ENCODE measurements around the gene UBE2Z. TPM values are rescaled to one million over a fixed set of nuclear protein-coding genes. Genes with fewer than 3 reads are reported as not detected.

Gene UBE2Z
- total and polyA plus RNA-seq, 2 donors (not counting 3 experiments of a cell fraction or from before 2014, with no cell fraction given) = 104 to 117 TPM

GRCh38 chr17:48892940-48893645, 15.1 kb upstream of the UBE2Z start:
- Histone ChIP-seq H3K9me3 (replicated peaks; ENCODE audit: control insufficient read depth, insufficient read depth, low read length) (no peaks in the 10 kb centered on the region), H3K4me2 (ENCODE audit: insufficient read depth, low read length) (peak overlapping the region; percentile 79), H3K4me1 (ENCODE audit: control insufficient read depth, extremely low read depth, insufficient read depth, low read length) (peaks cover 11% of the 10 kb centered on the region), H3K36me3 (ENCODE audit: control insufficient read depth in 2 of 2, extremely low read depth in 1 of 2, insufficient read depth in 2 of 2, low read length in 2 of 2) (peaks cover 0 to 11% of the 10 kb centered on the region in 2 experiments), H4K20me1 (replicated peaks; ENCODE audit: control insufficient read depth, extremely low read depth, insufficient read depth, low read length) (no peaks in the 10 kb centered on the region), H3K4me3 (replicated peaks in 1 of 3; ENCODE audit: insufficient read depth in 1 of 3, low read depth in 1 of 3, low read length in 3 of 3) (peak overlapping the region; percentile 3 to 79 (median 61)), H3K79me2 (ENCODE audit: control insufficient read depth, insufficient read depth, low read length) (peaks cover 12% of the 10 kb centered on the region), H3K9me1 (replicated peaks; ENCODE audit: control insufficient read depth, extremely low read depth, insufficient read depth, low read length) (no peaks in the 10 kb centered on the region), H3K27me3 (ENCODE audit: control insufficient read depth in 2 of 2, insufficient read depth in 2 of 2, low read length in 2 of 2) (no peaks in the 10 kb centered on the region), H2AFZ (ENCODE audit: low read depth, low read length) (peak overlapping the region; percentile 12), H3K9ac (replicated peaks; ENCODE audit: extremely low read depth, insufficient read depth, low read length) (peak overlapping the region; percentile 64), H3K27ac (ENCODE audit: insufficient read depth, low read depth, low read length) (peak overlapping the region; percentile 44)
- BruUV-seq (replicated peaks) = TSS peak; percentile 46
- intact Hi-C loops (cut with micrococcal nuclease) = loop anchor here (1.0 to 2.0 kb wide), 3 partner anchors 15 to 140 kb away; partner anchors contain the start of gene UBE2Z
- dilution Hi-C loops (cut with MboI; ENCODE audit: extremely low pct_ligation_motif_present, low sequenced_read_pairs) = no loop called here
- ChIA-PET POLR2A (interaction anchor here (0.7 to 2.8 kb wide), 2 partner anchors 14 to 43 kb away, joined by 3 to 20 read pairs; partner anchors contain the start of gene UBE2Z), CTCF (interaction anchor here (0.5 to 3.1 kb wide), 13 partner anchors 9 to 257 kb away, joined by 3 to 20 read pairs (median 4); no protein-coding TSS in a partner anchor)
- DNase-seq (ENCODE audit: low read depth, low spot score) = no peak
- TF ChIP-seq POLR2A (IDR thresholded peaks at IDR 0.05; ENCODE audit: low read depth, low read length) = peak; percentile 48
- TF ChIP-seq MYC (IDR thresholded peaks at IDR 0.05; ENCODE audit: low read depth, low read length) = no peak
- peak; percentile 22 for TF ChIP-seq POLR2AphosphoS5 (IDR thresholded peaks at IDR 0.05; ENCODE audit: insufficient read depth, low read depth, low read length)
- FAIRE-seq = no peak

- ChIA-PET POLR2A (interaction anchor here (2.8 kb wide), 1 partner anchor 14 kb away, joined by 20 read pairs; the partner anchor contains the start of gene UBE2Z), CTCF (interaction anchor here (0.5 to 3.1 kb wide), 6 partner anchors 10 to 220 kb away, joined by 3 to 20 read pairs (median 11); no protein-coding TSS in a partner anchor)
- Histone ChIP-seq H3K4me3 (replicated peaks in 1 of 3; ENCODE audit: insufficient read depth in 1 of 3, low read depth in 1 of 3, low read length in 3 of 3) (peak overlapping the region; percentile 3 to 79 (median 61)), H3K4me1 (ENCODE audit: control insufficient read depth, extremely low read depth, insufficient read depth, low read length) (peaks cover 11% of the 10 kb centered on the region), H3K9me1 (replicated peaks; ENCODE audit: control insufficient read depth, extremely low read depth, insufficient read depth, low read length) (no peaks in the 10 kb centered on the region), H3K27me3 (ENCODE audit: control insufficient read depth in 2 of 2, insufficient read depth in 2 of 2, low read length in 2 of 2) (no peaks in the 10 kb centered on the region), H3K36me3 (ENCODE audit: control insufficient read depth in 2 of 2, extremely low read depth in 1 of 2, insufficient read depth in 2 of 2, low read length in 2 of 2) (peaks cover 0 to 11% of the 10 kb centered on the region in 2 experiments), H3K79me2 (ENCODE audit: control insufficient read depth, insufficient read depth, low read length) (peaks cover 12% of the 10 kb centered on the region), H3K27ac (ENCODE audit: insufficient read depth, low read depth, low read length) (no peak overlapping the region), H3K4me2 (ENCODE audit: insufficient read depth, low read length) (peak overlapping the region; percentile 79), H3K9ac (replicated peaks; ENCODE audit: extremely low read depth, insufficient read depth, low read length) (peak overlapping the region; percentile 64), H2AFZ (ENCODE audit: low read depth, low read length) (no peak overlapping the region), H4K20me1 (replicated peaks; ENCODE audit: control insufficient read depth, extremely low read depth, insufficient read depth, low read length) (no peaks in the 10 kb centered on the region), H3K9me3 (replicated peaks; ENCODE audit: control insufficient read depth, insufficient read depth, low read length) (no peaks in the 10 kb centered on the region)
- intact Hi-C loops (cut with micrococcal nuclease) = loop anchor here (2.0 kb wide), 1 partner anchor 139 kb away; no protein-coding TSS in a partner anchor
- no TSS peak for BruUV-seq (replicated peaks)
- no peak for TF ChIP-seq MYC (IDR thresholded peaks at IDR 0.05; ENCODE audit: low read depth, low read length)
- TF ChIP-seq EZH2 (IDR thresholded peaks at IDR 0.05; ENCODE audit: borderline replicate concordance, low read depth, low read length, severe bottlenecking) = no peak
- no peak for TF ChIP-seq GATA2 (IDR thresholded peaks at IDR 0.05; ENCODE audit: insufficient read depth, insufficient read length, low read depth, low read length)
- no peak for TF ChIP-seq JUN (IDR thresholded peaks at IDR 0.05; ENCODE audit: borderline replicate concordance, insufficient read depth, insufficient read length, low read depth)
- TF ChIP-seq POLR2A (IDR thresholded peaks at IDR 0.05; ENCODE audit: low read depth, low read length) = no peak
- no peak for TF ChIP-seq FOS (IDR thresholded peaks at IDR 0.05; ENCODE audit: borderline replicate concordance, insufficient read depth, low read length)
- TF ChIP-seq MAX (IDR thresholded peaks at IDR 0.05; ENCODE audit: insufficient read depth, insufficient read length) = no peak
- TF ChIP-seq POLR2AphosphoS5 (IDR thresholded peaks at IDR 0.05; ENCODE audit: insufficient read depth, low read depth, low read length) = no peak
- TF ChIP-seq CTCF (IDR thresholded peaks at IDR 0.05; ENCODE audit: extremely low read depth in 1 of 2, insufficient read depth in 1 of 2, low read depth in 1 of 2, low read length in 2 of 2) = no peak
- FAIRE-seq (no peak), DNase-seq (ENCODE audit: low read depth, low spot score) (no peak)
- dilution Hi-C loops (cut with MboI; ENCODE audit: extremely low pct_ligation_motif_present, low sequenced_read_pairs) = no loop called here
Measured at GRCh38 chr17:48893646-48894508, 14.3 kb upstream of the UBE2Z start.

Measured in endothelial cell of umbilical vein (primary cell).